HG03457 (cell line): ENCODE data around the gene ABTB2.
"Not testable (repeated sequence)": the region's sequence is repeated elsewhere in the genome, so short reads cannot be mapped to it uniquely, and the experiment has no call there.

Experiments used
- ATAC-seq: cut with Tn5 transposase; IDR thresholded peaks from one replicate; pipeline ENCODE4 v1.9.1; 2021; ENCODE audit warnings: moderate number of reproducible peaks; ENCODE audit not compliant: unreplicated experiment

ABTB2 gene

DNA sequence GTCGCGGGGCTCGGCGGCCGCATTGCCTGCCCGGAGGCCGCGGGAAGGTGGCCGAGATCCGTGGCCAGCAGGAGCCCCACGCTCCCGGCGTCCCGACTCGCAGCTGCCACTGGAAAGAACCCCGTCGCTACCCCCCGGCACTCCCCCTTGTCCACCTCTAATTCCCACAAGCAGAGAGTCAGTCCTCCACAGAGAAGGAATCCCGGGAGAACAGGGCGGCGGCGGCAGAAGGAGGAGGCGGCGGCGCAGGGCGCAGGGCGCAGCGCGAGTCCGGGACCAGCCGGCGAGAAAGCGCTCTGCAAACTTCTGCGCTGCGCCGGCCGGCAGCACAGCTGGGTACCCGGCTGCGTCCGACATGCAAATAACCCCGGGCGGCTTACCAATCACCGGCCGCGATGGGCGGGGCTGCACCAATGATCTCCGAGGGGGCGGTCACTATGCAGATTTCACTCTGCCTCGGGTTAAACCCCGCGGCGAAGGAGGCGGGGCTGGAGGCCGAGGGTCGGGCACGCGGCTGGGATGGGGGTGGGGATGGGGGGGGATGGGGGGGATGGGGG lies at the start of gene ABTB2:
Gene ABTB2, minus strand, starts transcription at position 310 of the 557 bp plus-strand sequence.
- peak; percentile 74 for ATAC-seq

DNA sequence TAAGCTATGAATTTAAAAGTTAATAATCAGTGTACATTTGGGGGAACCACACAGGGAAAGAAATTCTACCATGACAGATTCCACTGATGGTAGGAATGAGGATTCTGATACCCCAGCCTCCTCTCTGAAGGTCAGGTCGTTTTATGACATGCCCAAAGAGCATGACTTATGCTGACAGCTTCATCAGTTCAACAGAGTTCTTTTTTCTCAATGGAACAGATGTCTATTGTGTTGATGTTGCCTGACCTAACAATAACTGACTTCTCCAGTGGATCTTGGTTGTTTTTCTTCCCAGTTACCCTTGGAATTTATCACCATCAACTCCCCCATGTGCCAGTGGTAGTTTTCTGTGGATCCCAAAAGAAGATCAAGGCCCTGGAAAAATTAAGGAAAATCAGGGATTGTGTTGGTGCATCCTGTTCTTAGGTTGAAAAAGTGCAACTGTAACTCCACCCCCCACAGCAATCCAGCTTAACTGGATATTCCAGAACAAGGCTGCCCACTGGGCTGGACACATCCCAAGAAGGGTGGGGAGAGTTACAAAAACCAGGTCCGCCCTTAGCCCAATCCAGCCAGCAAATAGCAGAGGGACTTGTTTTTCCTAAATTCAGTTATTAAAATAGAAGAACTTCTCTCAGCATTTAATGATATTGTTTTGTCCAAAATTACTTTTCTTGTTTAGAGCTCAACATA lies 49.5 kb upstream of the ABTB2 start:
- ATAC-seq, result no peak

- no peak for ATAC-seq
Observed at GRCh38 chr11:34406413-34406812, 48.6 kb upstream of the ABTB2 start.

DNA sequence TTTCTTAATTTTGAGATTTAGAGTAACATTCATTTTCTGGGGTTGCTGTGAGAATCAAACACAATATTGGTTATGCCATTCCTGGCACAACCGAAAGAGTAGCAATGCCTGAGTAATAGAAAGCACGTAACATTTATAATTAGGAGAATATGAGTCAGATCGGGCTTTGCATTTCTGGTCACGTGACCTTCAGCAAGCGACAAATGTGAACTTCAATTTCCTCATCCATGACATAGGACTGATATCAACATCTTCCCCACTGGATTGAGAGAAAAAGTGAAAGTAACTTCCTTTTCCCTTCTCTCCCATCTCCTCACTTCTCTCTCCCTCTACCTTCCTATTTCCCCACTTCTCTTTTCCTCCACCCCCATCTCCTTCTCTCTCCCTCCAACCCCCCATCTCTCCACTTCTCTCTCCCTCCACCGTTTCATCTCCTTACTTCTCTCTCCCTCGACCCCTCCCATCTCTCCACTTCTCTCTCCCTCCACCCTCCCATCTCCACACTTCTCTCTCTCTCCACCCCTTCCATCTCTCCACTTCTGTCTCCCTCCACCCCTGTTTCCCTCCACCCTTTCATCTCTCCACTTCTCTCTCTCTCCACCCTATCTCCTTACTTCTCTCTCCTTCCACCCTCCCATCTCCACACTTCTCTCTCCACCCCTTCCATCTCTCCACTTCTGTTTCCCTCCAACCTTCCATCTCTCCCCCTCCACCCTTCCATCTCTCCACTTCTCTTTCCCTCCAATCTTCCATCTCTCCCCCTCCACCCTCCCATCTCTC lies 47.5 kb upstream of the ABTB2 start:
- no peak for ATAC-seq

- ATAC-seq, result no peak
Observed at GRCh38 chr11:34404280-34404679, 46.5 kb upstream of the ABTB2 start.

GRCh38 chr11:34403431-34403830 lies 45.6 kb upstream of the ABTB2 start:
- ATAC-seq, result no peak

GRCh38 chr11:34397811-34398210 lies 40.0 kb upstream of the ABTB2 start:
- no peak for ATAC-seq

DNA sequence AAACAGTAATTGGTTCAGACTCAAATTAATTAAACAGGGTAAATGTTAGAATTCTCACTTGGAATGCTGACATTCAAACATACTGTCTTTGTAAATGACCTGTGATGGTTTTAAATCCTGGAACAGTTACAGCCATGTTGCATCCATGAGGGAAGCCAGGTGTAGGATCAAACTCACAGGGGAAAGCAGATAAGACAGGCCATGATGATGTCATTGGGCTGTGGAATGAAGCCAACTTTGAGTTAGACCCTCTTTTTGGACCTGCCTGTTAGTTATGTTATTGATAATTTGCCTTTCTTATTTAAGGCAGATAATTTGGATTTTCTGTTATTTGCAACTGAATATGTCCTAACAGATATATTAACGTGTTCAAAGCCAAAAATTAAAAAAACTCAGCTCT lies 39.3 kb upstream of the ABTB2 start:
- ATAC-seq, result no peak

DNA sequence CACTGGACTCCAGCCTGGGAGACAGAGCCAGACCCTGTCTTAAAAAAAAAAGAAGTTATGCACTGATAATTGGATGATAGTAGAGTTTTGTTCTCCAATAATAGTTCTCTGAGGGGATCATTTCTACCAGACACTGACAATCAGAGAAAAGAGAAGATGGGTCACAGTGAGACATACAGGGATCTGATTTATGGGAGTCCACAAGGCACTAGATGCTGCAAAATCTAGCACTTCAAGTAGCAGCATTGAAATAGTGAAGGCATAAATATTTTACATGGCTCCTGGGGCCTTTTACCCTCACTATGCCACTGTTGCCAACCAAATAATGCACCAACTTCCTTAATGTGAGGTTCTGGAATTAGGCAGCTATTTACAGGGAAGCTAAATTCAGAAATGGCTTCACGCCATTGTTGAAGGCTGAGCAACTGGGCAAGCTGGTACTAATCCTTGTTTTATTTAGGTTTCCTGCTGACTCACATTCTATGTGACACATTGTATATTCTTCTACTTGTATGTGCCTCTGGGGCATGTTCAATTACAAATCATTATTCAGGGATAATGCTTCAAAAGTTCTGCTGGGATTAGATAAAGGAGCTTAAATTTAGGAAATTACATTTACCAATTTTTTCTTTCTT lies 38.2 kb upstream of the ABTB2 start:
- ATAC-seq, result no peak

- no peak for ATAC-seq
Observed at GRCh38 chr11:34394771-34395300, 37.0 kb upstream of the ABTB2 start.

DNA sequence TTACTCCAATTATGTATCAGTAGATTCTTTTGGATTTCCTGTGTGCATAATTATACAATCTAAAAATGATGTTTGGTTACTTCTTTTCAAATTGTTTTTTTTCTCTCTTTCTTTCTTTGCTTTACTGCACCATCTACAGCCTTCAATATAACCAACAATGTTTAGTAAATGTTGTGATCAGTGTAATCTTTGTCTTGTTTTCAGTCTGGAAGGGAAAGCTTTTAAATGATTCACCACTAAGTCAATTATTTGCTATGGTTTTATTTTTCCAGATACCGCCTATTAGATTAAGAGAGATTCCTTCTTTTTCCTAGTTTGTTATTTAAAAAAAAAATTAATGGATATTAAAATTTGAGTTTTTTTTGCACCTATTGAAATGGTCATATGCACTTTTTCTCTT lies 29.8 kb upstream of the ABTB2 start:
- ATAC-seq, result no peak

GRCh38 chr11:34386356-34386755 lies 28.5 kb upstream of the ABTB2 start:
- not testable (repeated sequence) for ATAC-seq

- ATAC-seq, result no peak
Observed at GRCh38 chr11:34382532-34383276, 24.9 kb upstream of the ABTB2 start.

DNA sequence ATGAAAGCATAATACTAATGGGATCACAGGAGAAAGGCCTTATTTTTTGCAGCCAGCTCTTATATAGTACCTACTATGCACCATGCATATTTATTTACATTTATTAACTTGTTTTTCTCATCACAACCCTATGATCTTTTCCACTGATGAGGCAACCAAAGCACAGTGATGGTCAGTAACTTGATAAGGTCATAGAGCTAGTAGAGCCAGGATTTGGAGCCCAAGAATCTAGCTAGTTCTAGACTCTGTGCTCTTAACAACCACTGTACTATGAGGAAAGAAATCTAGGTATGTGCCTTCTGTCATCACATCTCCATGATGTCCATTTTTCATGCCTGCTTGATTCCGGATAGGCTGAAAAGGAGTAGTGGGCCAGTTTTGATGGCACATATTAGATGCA lies 24.0 kb upstream of the ABTB2 start:
- ATAC-seq, result no peak

DNA sequence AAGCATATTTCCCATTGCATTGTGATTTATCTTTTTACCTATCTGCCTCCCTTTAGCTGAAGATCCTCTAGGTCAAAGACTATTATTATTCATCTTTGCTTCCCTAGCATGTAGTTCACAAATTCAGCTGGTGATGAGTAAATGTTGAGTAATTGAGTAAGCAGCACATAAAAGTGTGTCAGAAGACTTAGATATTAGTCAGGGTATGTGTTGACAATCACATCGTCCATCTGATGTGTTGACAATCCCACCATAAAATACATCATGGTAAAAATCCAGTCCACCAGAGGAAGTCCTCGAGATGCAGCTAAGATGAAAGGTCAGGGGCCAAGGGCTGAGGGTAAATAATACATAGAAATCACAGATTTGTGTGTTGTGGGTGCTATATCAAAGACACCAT lies 22.9 kb upstream of the ABTB2 start:
- no peak for ATAC-seq

- ATAC-seq, result no peak
Observed at GRCh38 chr11:34379539-34379938, 21.7 kb upstream of the ABTB2 start.

- no peak for ATAC-seq
Observed at GRCh38 chr11:34379079-34379478, 21.3 kb upstream of the ABTB2 start.

DNA sequence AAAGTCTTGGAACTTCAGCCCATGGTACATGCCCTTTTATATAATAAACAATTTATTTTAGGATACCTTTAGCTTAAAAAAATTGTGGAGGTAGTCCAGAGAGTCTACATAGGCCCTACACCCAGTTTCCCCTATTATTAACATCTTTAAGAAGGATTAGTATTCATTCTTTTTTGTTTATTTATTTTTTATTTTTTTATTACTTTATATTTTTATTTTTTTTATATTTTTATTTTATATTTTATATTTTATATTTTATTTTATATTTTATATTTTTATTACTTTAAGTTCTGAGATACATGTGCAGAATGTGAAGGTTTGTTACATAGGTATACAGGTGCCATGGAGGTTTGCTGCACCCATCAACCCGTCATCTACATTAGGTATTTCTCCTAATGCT lies 15.9 kb upstream of the ABTB2 start:
- ATAC-seq, result no peak

GRCh38 chr11:34366522-34366921 lies 8.7 kb upstream of the ABTB2 start:
- ATAC-seq, result no peak

- ATAC-seq, result no peak
Observed at GRCh38 chr11:34364102-34364501, 6.3 kb upstream of the ABTB2 start.
